ENCODE data around the gene SLC1A3.
"Not testable (repeated sequence)": the region's sequence is repeated elsewhere in the genome, so short reads cannot be mapped to it uniquely, and the experiment has no call there.

The SLC1A3 gene

DNA sequence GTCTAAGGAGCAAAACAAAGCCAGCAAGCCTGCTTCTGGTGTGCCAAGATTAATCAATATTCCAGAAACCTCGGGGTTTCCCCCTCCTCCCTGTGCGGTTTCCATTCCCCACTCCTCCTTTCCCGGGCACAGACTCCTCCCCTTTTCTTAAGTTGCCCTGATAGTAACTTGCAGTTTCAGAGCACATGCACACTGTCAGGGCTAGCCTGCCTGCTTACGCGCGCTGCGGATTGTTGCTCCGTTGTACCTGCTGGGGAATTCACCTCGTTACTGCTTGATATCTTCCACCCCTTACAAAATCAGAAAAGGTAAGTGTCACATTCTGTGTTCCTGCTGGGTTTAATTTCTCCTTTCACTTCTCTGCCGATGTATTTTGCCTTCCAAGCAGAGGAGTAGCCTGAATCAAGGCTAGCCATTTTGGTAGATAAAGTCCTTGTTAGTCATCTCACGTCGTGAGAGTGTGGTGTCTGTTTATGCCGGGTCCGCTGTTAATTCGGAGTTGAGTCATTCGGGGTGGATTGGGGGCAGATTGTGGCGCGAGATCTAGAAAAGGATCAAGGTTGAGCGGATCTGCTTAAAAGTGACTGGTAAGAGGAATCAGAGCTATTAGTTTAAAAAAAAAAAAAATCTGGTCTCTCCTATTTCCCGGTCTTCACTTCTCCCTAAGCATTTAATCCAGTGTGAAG lies at the start of gene SLC1A3:
Gene SLC1A3, plus strand, starts transcription at position 179 of the 686 bp plus-strand sequence. CDS start 1,818 bp downstream, outside the sequence.
- no peak for DNase-seq

- no peak for DNase-seq
These were observed 47.8 kb upstream of the SLC1A3 start for GRCh38 chr5:36558641-36559040.

GRCh38 chr5:36561601-36562000 lies 44.8 kb upstream of the SLC1A3 start:
- DNase-seq = no peak

DNA sequence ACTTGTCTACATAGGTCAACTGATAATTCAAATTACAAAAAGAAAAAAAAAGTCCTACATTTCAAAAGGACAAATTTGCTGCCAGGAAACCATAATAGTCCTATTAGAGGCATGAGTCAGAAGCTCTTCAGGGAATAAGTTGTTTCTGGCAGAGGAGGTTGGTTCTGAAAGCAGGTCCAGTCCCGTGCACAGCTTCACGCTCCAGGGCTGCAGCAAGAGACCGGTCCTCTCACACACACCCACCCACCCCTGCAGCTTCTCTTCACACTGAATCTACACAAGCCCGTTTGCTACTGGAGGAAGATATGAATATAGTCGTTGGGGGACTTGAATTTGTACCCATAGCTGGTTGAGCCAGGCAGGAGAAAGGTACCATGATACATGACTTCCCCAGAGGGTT lies 36.9 kb upstream of the SLC1A3 start:
- no peak for DNase-seq

DNA sequence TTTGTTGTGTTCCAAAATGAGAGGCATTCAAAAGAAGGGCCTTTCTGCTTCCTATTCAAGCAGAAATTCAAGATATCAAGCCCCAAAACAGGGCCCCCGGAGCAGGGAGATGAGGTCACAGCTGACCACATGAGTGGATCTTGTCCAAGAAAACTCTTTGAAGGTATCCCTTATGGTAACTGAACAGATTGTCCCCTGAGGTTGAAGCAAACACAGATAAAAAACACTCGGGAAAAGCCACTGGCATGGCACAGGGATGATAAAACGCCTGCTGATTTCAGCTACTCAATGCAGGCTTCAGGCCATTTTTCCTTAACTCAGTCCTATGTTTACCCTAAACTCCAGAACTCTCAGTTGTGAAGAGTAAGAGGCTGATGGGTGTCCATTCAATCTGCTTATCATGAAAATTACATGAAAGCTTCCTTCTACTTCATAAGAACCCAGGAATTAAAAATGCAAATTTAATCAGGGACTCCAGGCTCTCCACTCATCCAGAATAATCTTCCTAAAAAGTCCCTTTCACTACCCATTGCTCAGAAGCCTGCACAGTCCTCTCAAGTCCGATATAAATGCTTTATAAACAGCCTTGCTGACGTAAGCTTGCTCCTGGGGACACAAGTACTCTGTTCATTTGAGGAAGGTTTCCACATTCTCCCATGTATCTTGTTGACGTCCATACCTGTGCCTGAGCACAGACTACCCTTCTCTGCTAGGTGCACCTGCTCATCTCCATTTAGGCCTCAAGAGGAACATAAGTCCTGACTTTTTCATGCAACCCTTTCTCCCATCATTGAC lies 35.9 kb upstream of the SLC1A3 start:
- DNase-seq = no peak

DNA sequence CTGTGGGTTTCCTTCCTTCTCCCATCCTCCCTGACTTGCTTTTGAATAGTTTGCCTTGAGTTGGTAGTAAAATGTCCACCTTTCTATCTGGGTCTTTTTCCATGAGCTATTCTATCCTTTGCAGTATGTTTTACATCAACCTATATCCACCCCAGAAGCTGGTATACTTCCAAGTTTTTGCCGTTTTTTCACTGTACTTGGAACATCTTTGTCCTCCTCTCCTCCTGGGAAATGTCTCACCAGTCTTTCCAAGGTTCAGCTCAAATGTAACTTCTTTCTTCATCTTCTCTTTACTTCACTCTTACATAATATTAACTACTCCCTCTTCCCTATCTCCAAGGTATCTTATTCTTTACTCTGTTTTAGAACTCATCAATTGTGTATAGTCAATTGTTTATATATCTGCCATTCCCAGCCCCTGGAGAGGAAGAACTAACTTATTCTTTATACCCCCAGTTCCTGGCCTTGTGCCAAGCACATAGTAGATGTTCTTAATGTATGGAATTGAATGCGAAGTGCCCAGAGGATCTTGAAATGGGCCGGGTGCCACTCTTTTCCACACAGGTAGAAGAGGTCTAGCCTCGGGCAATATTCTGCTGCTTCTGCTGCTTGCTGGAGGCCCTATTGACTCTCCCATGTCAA lies 34.9 kb upstream of the SLC1A3 start:
- no peak for DNase-seq

- DNase-seq = no peak
These were observed 33.0 kb upstream of the SLC1A3 start for GRCh38 chr5:36573438-36573837.

GRCh38 chr5:36575361-36575781 lies 31.0 kb upstream of the SLC1A3 start:
- DNase-seq = no peak

DNA sequence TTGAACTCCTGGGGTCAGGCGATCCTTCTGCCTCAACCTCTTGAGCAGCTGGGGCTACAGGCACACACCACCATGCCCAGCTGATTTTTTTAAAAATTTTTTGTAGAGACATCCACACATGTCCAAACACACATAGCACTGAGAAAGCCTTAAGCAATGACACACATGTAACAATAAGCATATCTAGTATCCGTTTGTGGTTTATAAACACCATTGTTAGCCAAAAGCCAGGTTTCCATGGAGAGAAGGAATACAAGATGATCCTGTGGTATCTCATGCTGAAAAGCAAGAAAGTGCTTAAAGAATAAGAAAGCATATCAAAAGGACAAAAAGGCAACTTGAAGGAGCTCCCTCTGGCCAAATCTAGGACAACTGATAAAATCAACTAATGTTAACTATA lies 29.7 kb upstream of the SLC1A3 start:
- no peak for DNase-seq

GRCh38 chr5:36579858-36580257 lies 26.5 kb upstream of the SLC1A3 start:
- DNase-seq = not testable (repeated sequence)

DNA sequence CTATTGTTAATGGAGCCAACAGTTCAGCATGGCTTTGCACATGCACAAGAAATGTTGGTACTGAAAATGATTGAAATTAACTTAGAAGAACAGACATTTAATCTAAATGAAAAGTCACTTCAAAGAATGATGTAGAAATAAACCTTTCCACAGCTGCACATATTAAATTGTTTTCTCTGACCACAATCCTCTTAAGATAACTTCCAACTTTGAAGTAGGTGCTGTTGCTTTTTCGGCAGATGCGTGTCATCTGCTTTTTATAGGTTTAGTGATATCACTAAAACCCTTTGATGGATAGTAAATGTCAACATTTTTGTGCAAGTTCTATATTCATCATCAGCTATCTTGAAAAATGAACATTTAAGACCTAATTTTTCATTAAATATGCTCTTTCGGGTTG lies 25.3 kb upstream of the SLC1A3 start:
- DNase-seq = no peak

GRCh38 chr5:36584009-36584875 lies 22.2 kb upstream of the SLC1A3 start:
- DNase-seq = no peak

- no peak for DNase-seq
These were observed 20.7 kb upstream of the SLC1A3 start for GRCh38 chr5:36585701-36586100.

GRCh38 chr5:36587354-36587753 lies 19.1 kb upstream of the SLC1A3 start:
- DNase-seq = no peak

GRCh38 chr5:36589735-36590134 lies 16.7 kb upstream of the SLC1A3 start:
- not testable (repeated sequence) for DNase-seq

- peak; percentile 40 for DNase-seq
These were observed 15.7 kb upstream of the SLC1A3 start for GRCh38 chr5:36590513-36591286.

DNA sequence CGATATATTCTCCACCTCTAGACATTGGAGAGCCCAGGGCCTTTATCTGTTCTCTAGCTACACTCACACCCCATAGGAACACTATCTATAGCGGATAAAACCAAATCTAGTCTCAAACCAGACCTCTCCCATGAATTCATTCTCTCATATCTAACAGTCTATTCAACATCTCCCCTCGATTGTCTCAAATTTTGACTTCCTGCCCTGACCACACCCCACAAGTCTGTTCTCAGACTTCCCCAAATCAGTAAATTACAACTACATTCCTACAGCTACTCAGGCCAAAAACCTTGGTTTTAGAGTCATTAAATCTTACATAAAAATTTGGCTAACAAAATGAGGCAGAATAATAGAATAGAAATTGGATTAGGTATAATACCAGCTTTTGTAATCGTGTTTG lies 12.5 kb upstream of the SLC1A3 start:
- DNase-seq = no peak

- no peak for DNase-seq
These were observed 10.2 kb upstream of the SLC1A3 start for GRCh38 chr5:36596247-36596646.

GRCh38 chr5:36596756-36597155 lies 9.7 kb upstream of the SLC1A3 start:
- DNase-seq = no peak

DNA sequence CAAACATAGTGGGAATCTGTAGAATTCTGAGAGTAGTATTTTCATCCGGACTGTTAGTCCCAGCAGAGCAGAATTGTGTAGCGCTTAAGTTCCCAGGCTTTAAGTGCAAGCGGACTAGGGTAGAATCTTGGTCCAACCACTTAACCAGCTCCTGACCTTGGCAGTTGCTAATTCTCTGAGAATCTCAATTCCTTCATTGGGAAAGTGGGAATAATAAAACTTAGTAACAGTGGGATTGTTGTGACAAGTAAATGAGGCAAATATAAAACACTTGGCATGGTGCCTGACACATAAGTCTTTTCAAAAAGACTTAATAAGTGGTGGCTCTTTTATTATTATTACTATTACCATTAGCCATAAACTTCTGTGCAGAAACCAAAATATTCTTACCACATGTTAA lies 8.4 kb upstream of the SLC1A3 start:
- DNase-seq = no peak

GRCh38 chr5:36599986-36600779 lies 6.2 kb upstream of the SLC1A3 start:
- DNase-seq = no peak
